Measurements from ENCODE around the gene ACMSD.

DNA sequence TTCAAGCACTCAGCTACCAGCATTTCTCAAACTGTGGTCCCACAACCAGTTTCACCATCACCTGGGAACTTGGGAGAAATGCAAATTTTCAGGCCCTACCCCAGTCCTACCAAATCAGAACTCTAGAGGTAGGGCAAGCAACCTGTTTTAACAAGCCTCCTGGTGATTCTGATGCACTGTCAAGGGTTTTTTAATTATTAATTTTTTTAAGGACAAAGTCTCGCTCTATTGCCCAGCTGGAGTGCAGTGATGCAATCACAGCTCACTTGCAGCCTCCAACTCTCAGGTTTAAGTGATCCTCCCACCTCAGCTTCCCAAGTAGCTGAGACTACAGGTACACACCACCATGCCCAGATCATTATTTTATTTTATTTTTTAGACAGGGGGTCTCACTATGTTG is 7.8 kb downstream of the ACMSD start:
- TF ChIP-seq, protein P1, sequence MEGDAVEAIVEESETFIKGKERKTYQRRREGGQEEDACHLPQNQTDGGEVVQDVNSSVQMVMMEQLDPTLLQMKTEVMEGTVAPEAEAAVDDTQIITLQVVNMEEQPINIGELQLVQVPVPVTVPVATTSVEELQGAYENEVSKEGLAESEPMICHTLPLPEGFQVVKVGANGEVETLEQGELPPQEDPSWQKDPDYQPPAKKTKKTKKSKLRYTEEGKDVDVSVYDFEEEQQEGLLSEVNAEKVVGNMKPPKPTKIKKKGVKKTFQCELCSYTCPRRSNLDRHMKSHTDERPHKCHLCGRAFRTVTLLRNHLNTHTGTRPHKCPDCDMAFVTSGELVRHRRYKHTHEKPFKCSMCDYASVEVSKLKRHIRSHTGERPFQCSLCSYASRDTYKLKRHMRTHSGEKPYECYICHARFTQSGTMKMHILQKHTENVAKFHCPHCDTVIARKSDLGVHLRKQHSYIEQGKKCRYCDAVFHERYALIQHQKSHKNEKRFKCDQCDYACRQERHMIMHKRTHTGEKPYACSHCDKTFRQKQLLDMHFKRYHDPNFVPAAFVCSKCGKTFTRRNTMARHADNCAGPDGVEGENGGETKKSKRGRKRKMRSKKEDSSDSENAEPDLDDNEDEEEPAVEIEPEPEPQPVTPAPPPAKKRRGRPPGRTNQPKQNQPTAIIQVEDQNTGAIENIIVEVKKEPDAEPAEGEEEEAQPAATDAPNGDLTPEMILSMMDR (IDR thresholded peaks at IDR 0.05) = no peak
- no peak for TF ChIP-seq POLR2A (IDR thresholded peaks at IDR 0.05)

Data from testis (tissue), 2 donors.